Thoracic aorta (tissue), 2 donors: ENCODE measurements around the gene JPH3. TPM values are rescaled to one million over a fixed set of nuclear protein-coding genes. Genes with fewer than 3 reads are reported as not detected.
"Not testable (repeated sequence)": the region's sequence is repeated elsewhere in the genome, so short reads cannot be mapped to it uniquely, and the experiment has no call there.

Source experiments
- ATAC-seq: fragments of 150-250 bp; one replicate; pipeline ENCODE4 v1.8.0; 2017; ENCODE audit warnings: low read depth; ENCODE audit not compliant: insufficient number of reproducible peaks, low FRiP score
- DNase-seq: peaks from one replicate; pipeline ENCODE4 v3.0.0-alpha.2; 2020; ENCODE audit warnings: low spot score
- H3K27ac ChIP-seq, 2 donors: fragments of 200-600 bp; sonication (generic); 1 replicate in 1 of 2; 2 replicates in 1 of 2; pipeline ENCODE4 v1.5.1; 2016; ENCODE audit warnings: mild to moderate bottlenecking in 2 of 2, moderate library complexity in 2 of 2
- H3K27me3 ChIP-seq: fragments of 200-600 bp; sonication (generic); replicated peaks from 2 replicates; pipeline ENCODE4 v1.6.0; 2016; ENCODE audit warnings: mild to moderate bottlenecking; ENCODE audit not compliant: insufficient read depth
- H3K36me3 ChIP-seq: fragments of 200-600 bp; sonication (generic); one replicate; pipeline ENCODE4 v1.5.1; 2016
- H3K4me1 ChIP-seq, 2 donors: fragments of 200-600 bp; sonication (generic); 1 replicate in 1 of 2; 2 replicates in 1 of 2; pipeline versions ENCODE4 v1.5.1 to v1.6.0; 2016; ENCODE audit warnings: low read depth in 2 of 2, mild to moderate bottlenecking in 1 of 2; ENCODE audit not compliant: control insufficient read depth in 1 of 2
- H3K4me3 ChIP-seq: fragments of 200-600 bp; sonication (generic); 2 replicates; pipeline ENCODE4 v1.5.1; 2016; ENCODE audit warnings: mild to moderate bottlenecking
- H3K9me3 ChIP-seq: fragments of 200-600 bp; sonication (generic); 2 replicates; pipeline ENCODE4 v1.5.1; 2016
- CTCF ChIP-seq: fragments of 200-600 bp; sonication (generic); IDR thresholded peaks from one replicate; pipeline ENCODE4 v1.5.1; 2019; ENCODE audit warnings: antibody characterized with exemption
- total RNA-seq, 2 donors: library from RNA; depleted of rRNA; stranded (reverse); fragments of >200 nt; gene quantifications; one replicate each; pipeline versions ENCODE4 v1.1.0 to v1.2.3, GENCODE V29; 2016

The JPH3 gene
- total RNA-seq, 2 donors from 2014 or later, result not detected

- Histone ChIP-seq H3K27me3 (no peaks in the 10 kb centered on the region), H3K4me3 (no peak overlapping the region), H3K4me1 (no peaks in the 10 kb centered on the region), H3K9me3 (no peaks in the 10 kb centered on the region), H3K36me3 (peaks cover 38% of the 10 kb centered on the region), H3K27ac (no peak overlapping the region)
- ATAC-seq (no peak), DNase-seq (no peak)
- no peak for TF ChIP-seq CTCF
Observed at GRCh38 chr16:87710887-87711286, 108.6 kb downstream of the JPH3 start.

- Histone ChIP-seq H3K9me3 (no peaks in the 10 kb centered on the region), H3K4me3 (no peak overlapping the region), H3K4me1 (no peaks in the 10 kb centered on the region), H3K36me3 (peaks cover 37% of the 10 kb centered on the region), H3K27ac (no peak overlapping the region), H3K27me3 (no peaks in the 10 kb centered on the region)
- no peak for TF ChIP-seq CTCF
- ATAC-seq, result no peak
- DNase-seq, result no peak
Observed at GRCh38 chr16:87712184-87712762, 110.0 kb downstream of the JPH3 start.

DNA sequence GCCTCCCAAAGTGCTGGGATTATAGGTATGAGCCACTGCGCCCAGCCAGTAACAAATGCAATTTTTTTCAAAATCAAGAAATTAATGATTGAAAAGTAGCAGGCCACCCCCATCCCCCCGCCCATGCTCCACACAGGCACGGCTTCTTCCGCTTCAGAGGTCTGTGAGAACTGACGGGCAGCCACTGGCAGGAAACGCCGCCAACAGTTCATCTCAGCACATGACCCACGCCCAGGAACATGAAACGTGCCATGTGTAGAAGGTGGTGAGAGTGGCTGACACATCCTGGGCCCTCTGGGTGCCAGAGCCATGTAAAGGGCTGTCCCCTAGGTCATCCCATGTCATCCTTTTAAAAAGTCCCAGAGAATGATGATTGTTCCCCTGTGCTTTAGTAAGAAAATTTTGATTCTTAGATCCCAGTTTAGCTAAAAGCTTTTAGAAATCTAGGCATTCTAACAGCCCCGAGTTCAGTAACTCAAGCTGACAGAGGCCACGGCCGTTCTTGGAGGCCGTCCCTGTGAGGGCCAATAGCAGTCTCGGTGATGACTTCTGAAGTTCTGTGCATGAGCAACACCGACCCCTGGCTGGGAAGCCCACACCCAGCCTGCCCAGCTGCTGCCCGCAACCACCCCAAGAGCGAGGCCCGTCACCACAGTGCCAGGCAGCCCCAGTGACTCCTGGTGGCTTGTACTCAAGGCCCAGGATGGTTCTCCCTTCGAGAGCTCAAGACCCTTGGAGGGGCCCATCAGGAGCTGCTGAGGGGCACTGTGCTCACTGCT, 111.3 kb downstream of the JPH3 start:
- no peak for DNase-seq
- no peak for ATAC-seq
- no peak for TF ChIP-seq CTCF
- Histone ChIP-seq H3K9me3 (no peaks in the 10 kb centered on the region), H3K4me1 (no peaks in the 10 kb centered on the region), H3K4me3 (no peak overlapping the region), H3K36me3 (peaks cover 25% of the 10 kb centered on the region), H3K27ac (no peak overlapping the region), H3K27me3 (no peaks in the 10 kb centered on the region)

DNA sequence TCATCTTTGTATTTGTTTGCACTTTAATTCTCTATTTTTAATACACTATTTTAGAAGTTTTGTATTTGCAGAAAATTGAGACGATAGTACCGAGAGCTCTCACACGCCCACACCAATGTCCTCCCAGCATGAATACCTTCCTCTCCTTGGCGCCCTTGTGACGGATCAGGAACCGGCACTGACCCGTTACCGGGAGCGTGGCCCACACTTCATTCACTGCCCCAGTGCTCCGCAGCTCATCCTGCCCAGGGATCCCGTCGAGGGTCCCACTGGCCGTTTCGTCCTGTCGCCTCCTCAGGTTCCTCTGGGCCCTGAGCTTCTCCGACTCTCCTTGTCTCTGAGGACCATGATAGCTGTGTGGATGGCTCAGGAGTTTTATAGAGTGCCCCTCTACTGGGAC, 112.9 kb downstream of the JPH3 start:
- ATAC-seq (no peak), DNase-seq (no peak)
- no peaks in the 10 kb centered on the region for H3K27me3 ChIP-seq
- H3K4me3 ChIP-seq, result no peak overlapping the region
- TF ChIP-seq CTCF, result no peak
- peaks cover 9% of the 10 kb centered on the region for H3K36me3 ChIP-seq
- no peaks in the 10 kb centered on the region for H3K9me3 ChIP-seq
- H3K27ac ChIP-seq, result no peak overlapping the region
- H3K4me1 ChIP-seq, result no peaks in the 10 kb centered on the region

DNA sequence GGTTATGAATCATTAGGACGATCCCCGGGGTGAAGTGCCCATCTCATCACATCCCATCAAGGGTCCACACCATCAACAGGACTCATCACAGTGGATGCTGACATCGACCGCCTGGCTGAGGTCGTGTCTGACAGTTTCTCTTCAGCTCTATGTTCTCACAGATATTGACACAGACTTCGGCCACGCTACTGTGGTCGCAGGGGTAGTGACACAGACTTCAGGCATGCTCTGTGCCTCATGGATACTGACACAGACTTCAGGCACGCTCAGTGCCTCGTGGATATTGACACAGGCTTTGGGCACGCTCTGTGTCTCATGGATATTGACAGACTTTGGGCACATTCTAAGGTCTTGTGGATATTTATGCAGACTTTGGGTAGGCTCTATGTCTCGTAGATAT, 113.3 kb downstream of the JPH3 start:
- peaks cover 4% of the 10 kb centered on the region for H3K36me3 ChIP-seq
- no peak for ATAC-seq
- TF ChIP-seq CTCF, result no peak
- no peaks in the 10 kb centered on the region for H3K27me3 ChIP-seq
- no peaks in the 10 kb centered on the region for H3K9me3 ChIP-seq
- no peaks in the 10 kb centered on the region for H3K4me1 ChIP-seq
- H3K27ac ChIP-seq, result no peak overlapping the region
- no peak overlapping the region for H3K4me3 ChIP-seq
- no peak for DNase-seq

DNA sequence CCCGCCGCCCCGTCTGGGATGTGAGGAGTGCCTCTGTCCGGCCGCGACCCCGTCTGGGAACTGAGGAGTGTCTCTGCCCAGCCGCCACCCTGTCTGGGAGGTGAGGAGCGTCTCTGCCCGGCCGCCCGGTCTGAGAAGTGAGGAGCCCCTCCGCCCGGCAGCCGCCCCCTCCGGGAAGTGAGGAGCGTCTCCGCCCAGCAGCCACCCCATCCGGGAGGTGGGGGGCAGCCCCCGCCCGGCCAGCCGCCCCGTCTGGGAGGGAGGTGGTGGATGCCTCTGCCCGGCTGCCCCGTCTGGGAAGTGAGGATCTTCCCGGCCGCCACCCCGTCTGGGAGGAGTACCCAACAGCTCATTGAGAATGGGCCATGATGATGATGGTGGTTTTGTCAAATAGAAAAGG, 116.5 kb downstream of the JPH3 start:
- H3K27ac ChIP-seq, DNase-seq, H3K36me3 ChIP-seq, H3K4me3 ChIP-seq, ATAC-seq, H3K9me3 ChIP-seq, H3K4me1 ChIP-seq, H3K27me3 ChIP-seq: not testable (repeated sequence)
